IMR-90 (cell line): ENCODE measurements around the gene BAIAP2. TPM values are rescaled to one million over a fixed set of nuclear protein-coding genes. Genes with fewer than 3 reads are reported as not detected.

Experiments
- ATAC-seq: fragments of 200-7000 bp; cut with Tn5 transposase; 2 replicates; pipeline ENCODE4 v1.9.1; 2020; ENCODE audit warnings: low read depth, mild to moderate bottlenecking, moderate library complexity
- BruUV-seq: library from RNA; stranded (reverse); fragments of 400-500 nt; replicated peaks from 2 replicates; lab custom pipeline; 2021; lab: Mats Ljungman, UMichigan
- CTCF ChIA-PET: fragments of 300-600 bp; formaldehyde crosslinking; extraction: SDS; loops from one replicate; lab custom pipeline; 2021; ENCODE audit warnings: antibody characterized with exemption; lab: Yijun Ruan, JAX
- POLR2A ChIA-PET: fragments of 300-600 bp; sonication (Branson Sonifier 250); formaldehyde crosslinking; loops from one replicate; lab custom pipeline; 2022; ENCODE audit warnings: antibody characterized with exemption; ENCODE audit not compliant: unreplicated experiment; lab: Charles Lee
- DNase-seq: peaks from one replicate; pipeline ENCODE4 v3.0.0; 2013
- H2AFZ ChIP-seq: replicated peaks from 2 replicates; pipeline ENCODE3; 2013; ENCODE audit warnings: low read length, mild to moderate bottlenecking; ENCODE audit not compliant: poor library complexity
- H2AK5ac ChIP-seq: 2 replicates; pipeline ENCODE4 v1.6.1; 2013; ENCODE audit warnings: low read depth, low read length, inconsistent platforms
- H2AK9ac ChIP-seq: replicated peaks from 2 replicates; pipeline ENCODE3; 2013; ENCODE audit warnings: mild to moderate bottlenecking, low read depth, low read length, moderate library complexity; ENCODE audit not compliant: poor library complexity
- H2BK120ac ChIP-seq: 2 replicates; pipeline ENCODE4 v1.6.1; 2013; ENCODE audit warnings: low read depth, low read length, inconsistent platforms
- H2BK15ac ChIP-seq: 3 replicates; pipeline ENCODE4 v1.6.1; 2013; ENCODE audit warnings: low read depth, low read length, inconsistent platforms
- H2BK20ac ChIP-seq: 2 replicates; pipeline ENCODE4 v1.6.1; 2013; ENCODE audit warnings: low read depth, mild to moderate bottlenecking, inconsistent platforms, low read length, moderate library complexity
- H2BK5ac ChIP-seq: 2 replicates; pipeline ENCODE4 v1.6.1; 2013; ENCODE audit warnings: mild to moderate bottlenecking, low read depth, low read length, inconsistent platforms; ENCODE audit not compliant: poor library complexity, severe bottlenecking
- H3K14ac ChIP-seq: replicated peaks from 2 replicates; pipeline ENCODE4 v1.6.1; 2013; ENCODE audit warnings: low read depth, low read length, inconsistent platforms
- H3K18ac ChIP-seq: 2 replicates; pipeline ENCODE4 v1.6.1; 2013; ENCODE audit warnings: low read depth, low read length, control low read depth
- H3K23ac ChIP-seq: 2 replicates; pipeline ENCODE4 v1.6.1; 2013; ENCODE audit warnings: low read depth, low read length, inconsistent platforms
- H3K27ac ChIP-seq: 2 replicates; pipeline ENCODE4 v1.5.1; 2013; ENCODE audit warnings: mild to moderate bottlenecking, control low read depth, low read length; ENCODE audit not compliant: insufficient read depth
- H3K27me3 ChIP-seq: 2 replicates; pipeline ENCODE4 v1.6.1; 2013; ENCODE audit warnings: low read length; ENCODE audit not compliant: control insufficient read depth, insufficient read depth
- H3K36me3 ChIP-seq: 2 replicates; pipeline ENCODE4 v1.6.1; 2013; ENCODE audit warnings: low read length, mixed read lengths; ENCODE audit not compliant: control insufficient read depth, insufficient read depth
- H3K4ac ChIP-seq: 2 replicates; pipeline ENCODE4 v1.6.1; 2013; ENCODE audit warnings: low read depth, low read length, inconsistent platforms
- H3K4me1 ChIP-seq: 2 replicates; pipeline ENCODE4 v1.6.1; 2013; ENCODE audit warnings: low read length, mixed read lengths; ENCODE audit not compliant: control insufficient read depth, insufficient read depth
- H3K4me2 ChIP-seq: 2 replicates; pipeline ENCODE4 v1.6.1; 2013; ENCODE audit warnings: low read depth, mild to moderate bottlenecking, control low read depth, low read length, moderate library complexity
- H3K4me3 ChIP-seq: 2 replicates; pipeline ENCODE4 v1.5.1; 2013; ENCODE audit warnings: low read depth, mild to moderate bottlenecking, control low read depth, low read length, moderate library complexity; ENCODE audit not compliant: insufficient read depth
- H3K56ac ChIP-seq: 2 replicates; pipeline ENCODE4 v1.6.1; 2013; ENCODE audit warnings: low read length, inconsistent platforms; ENCODE audit not compliant: insufficient read depth; ENCODE audit errors: extremely low read depth
- H3K79me1 ChIP-seq, 2 experiments: 2 replicates each; pipeline ENCODE4 v1.6.1; 2013; ENCODE audit warnings: low read length in 2 of 2, inconsistent platforms in 1 of 2, low read depth in 1 of 2
- H3K9ac ChIP-seq: 2 replicates; pipeline ENCODE4 v1.6.1; 2013; ENCODE audit warnings: low read depth, low read length, control low read depth
- H3K9me1 ChIP-seq: 2 replicates; pipeline ENCODE4 v1.6.1; 2013; ENCODE audit warnings: low read length, inconsistent platforms; ENCODE audit not compliant: insufficient read depth
- H3K9me3 ChIP-seq: 2 replicates; pipeline ENCODE4 v1.6.1; 2013; ENCODE audit warnings: low read length; ENCODE audit not compliant: control insufficient read depth, insufficient read depth
- H4K20me1 ChIP-seq: 2 replicates; pipeline ENCODE4 v1.6.1; 2013; ENCODE audit warnings: low read length, inconsistent platforms; ENCODE audit not compliant: insufficient read depth
- H4K5ac ChIP-seq: 2 replicates; pipeline ENCODE4 v1.6.1; 2013; ENCODE audit warnings: mild to moderate bottlenecking, low read depth, low read length, control low read depth
- H4K8ac ChIP-seq, 2 experiments: 2 replicates each; pipeline ENCODE4 v1.6.1; 2013; ENCODE audit warnings: low read depth in 2 of 2, low read length in 2 of 2, control low read depth in 1 of 2, inconsistent platforms in 1 of 2
- H4K91ac ChIP-seq: 2 replicates; pipeline ENCODE4 v1.6.1; 2013; ENCODE audit warnings: low read depth, low read length, inconsistent platforms; ENCODE audit not compliant: insufficient read depth
- CEBPB ChIP-seq: IDR thresholded peaks from 2 replicates; pipeline ENCODE4 v1.6.1; 2012; ENCODE audit warnings: low read depth, low read length, improper control_type of control experiment
- MXI1 ChIP-seq: IDR thresholded peaks from 2 replicates; pipeline ENCODE4 v1.6.1; 2012; ENCODE audit warnings: low read depth, mild to moderate bottlenecking, low read length, moderate library complexity, borderline replicate concordance
- NFE2L2 ChIP-seq: fragments of 150-350 bp; IDR thresholded peaks from 2 replicates; pipeline ENCODE4 v1.6.1; 2016; ENCODE audit warnings: low read depth, mild to moderate bottlenecking, low read length
- RAD21 ChIP-seq: IDR thresholded peaks from 2 replicates; pipeline ENCODE4 v1.6.1; 2012; ENCODE audit warnings: low read length, improper control_type of control experiment
- RCOR1 ChIP-seq: IDR thresholded peaks from 2 replicates; pipeline ENCODE4 v1.6.1; 2012; ENCODE audit warnings: mild to moderate bottlenecking, low read length, improper control_type of control experiment; ENCODE audit not compliant: insufficient replicate concordance
- SMC3 ChIP-seq: fragments of 150-350 bp; IDR thresholded peaks from 2 replicates; pipeline ENCODE4 v1.6.1; 2016; ENCODE audit warnings: low read depth, mild to moderate bottlenecking, antibody characterized with exemption, low read length, moderate library complexity
- WGBS, 2 experiments: methylation state at CpG; one replicate each; pipeline versions ENCODE4 v1.1.5 to v1.1.7; 2013; ENCODE audit warnings: missing lambda C conversion rate in 2 of 2; ENCODE audit not compliant: insufficient read length in 1 of 2; ENCODE audit errors: extremely low coverage in 2 of 2; 5-methylcytosine and 5-hydroxymethylcytosine counted together
- dilution Hi-C: fragments of 300-500 bp; cut with HindIII; formaldehyde crosslinking; loops from one replicate; pipeline ENCODE4 v1.14.3; 2018; ENCODE audit warnings: low sequenced_read_pairs; ENCODE audit not compliant: unreplicated experiment
- in situ Hi-C: fragments of 300-500 bp; cut with MboI; formaldehyde crosslinking; loops from 3 replicates; pipeline ENCODE4 v1.14.3; 2019; ENCODE audit warnings: low sequenced_read_pairs, inconsistent platforms, mixed read lengths
- intact Hi-C: fragments of 100-400 bp; cut with micrococcal nuclease; formaldehyde crosslinking; loops from 2 replicates; pipeline ENCODE4 v1.10.0; 2022
- polyA plus RNA-seq, 3 experiments: library from polyadenylated mRNA; depleted of rRNA; stranded (reverse); fragments of >200 nt; gene quantifications; 2 replicates each; pipeline ENCODE4 v1.2.3, GENCODE V29; 2012; ENCODE audit warnings: low replicate concordance in 1 of 3
- total RNA-seq: library from RNA; depleted of rRNA; stranded (reverse); fragments of >200 nt; gene quantifications from 2 replicates; pipeline ENCODE4 v1.2.3, GENCODE V29; 2012

The BAIAP2 gene
- total and polyA plus RNA-seq, 2 of the 4 experiments (the other 2 are of a cell fraction): 18.3 to 32.6 TPM

DNA sequence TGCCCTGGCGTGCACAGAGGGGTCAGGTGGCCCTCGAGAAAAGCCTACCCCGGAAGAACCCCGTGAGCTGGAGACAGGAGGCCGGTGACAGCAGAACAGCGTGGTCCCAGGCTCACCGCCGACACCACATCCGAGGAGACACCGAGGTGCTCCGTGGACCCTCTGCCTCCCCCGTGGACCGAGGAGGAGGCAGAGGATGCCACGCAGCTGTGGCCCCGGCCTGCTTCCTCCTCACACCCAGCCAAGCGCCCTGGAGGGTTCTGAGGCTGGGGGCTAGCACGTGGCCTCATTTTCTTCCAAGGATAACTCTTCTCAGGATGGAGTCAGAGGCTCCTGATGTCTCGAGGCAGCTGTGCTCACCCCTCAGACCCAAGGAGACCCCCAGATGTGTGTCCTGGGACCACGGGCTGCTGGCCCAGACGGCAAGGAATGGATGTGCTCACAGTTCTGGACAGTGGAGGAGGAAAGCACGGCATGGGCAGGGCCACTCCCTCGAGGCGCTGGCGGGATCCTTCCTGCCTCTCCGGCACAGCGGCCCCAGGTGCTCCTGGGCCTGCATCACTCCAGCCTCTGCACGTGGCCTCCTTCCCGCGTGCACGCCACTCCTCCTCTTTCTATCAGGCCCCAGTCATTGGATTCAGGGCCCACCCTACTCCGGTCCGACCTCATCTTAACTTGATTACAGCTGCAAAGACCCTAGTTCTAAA is 125.9 kb downstream of the BAIAP2 start:
- ChIA-PET CTCF (no interaction called here), POLR2A (no interaction called here)
- intact Hi-C loops (no loop called here), in situ Hi-C loops (no loop called here), dilution Hi-C loops (no loop called here)
- no peak overlapping the region for H2AFZ ChIP-seq
- H3K9me3 ChIP-seq: no peaks in the 10 kb centered on the region
- no peak overlapping the region for H2AK9ac ChIP-seq
- H3K27me3 ChIP-seq: peaks cover 33% of the 10 kb centered on the region; the same call in 1 of the 2 replicates
- no peak overlapping the region for H2BK15ac ChIP-seq
- H3K18ac ChIP-seq: no peak overlapping the region
- no peaks in the 10 kb centered on the region for H3K4me1 ChIP-seq
- no peak overlapping the region for H3K9ac ChIP-seq
- H3K14ac ChIP-seq: no peak overlapping the region
- no peak overlapping the region for H3K56ac ChIP-seq
- BruUV-seq: no TSS peak
- no peak overlapping the region for H4K5ac ChIP-seq
- H3K4ac ChIP-seq: no peak overlapping the region
- ATAC-seq: no peak
- H4K20me1 ChIP-seq: no peaks in the 10 kb centered on the region
- no peak overlapping the region for H3K27ac ChIP-seq
- no peaks in the 10 kb centered on the region for H3K36me3 ChIP-seq
- H3K4me3 ChIP-seq: no peak overlapping the region
- H3K4me2 ChIP-seq: no peak overlapping the region
- H2BK20ac ChIP-seq: no peak overlapping the region
- no peaks in the 10 kb centered on the region for H3K9me1 ChIP-seq
- WGBS, 2 experiments: 53% methylated on average over 16 of the region's 32 CpGs; no CpG with 5 or more reads in 1 of the 2 experiments
- no peak for DNase-seq
- no peak overlapping the region for H2BK5ac ChIP-seq
- no peak overlapping the region for H2BK120ac ChIP-seq
- no peaks in the 10 kb centered on the region for H3K79me1 ChIP-seq
- H2AK5ac ChIP-seq: no peak overlapping the region
- H4K91ac ChIP-seq: no peak overlapping the region
- no peak overlapping the region for H3K23ac ChIP-seq
- H4K8ac ChIP-seq: no peak overlapping the region
- TF ChIP-seq CEBPB (no peak), MXI1 (no peak), NFE2L2 (no peak), RCOR1 (no peak), RAD21 (no peak), SMC3 (no peak)
